Calu3 (cell line): Measurements from ENCODE around the gene ARPC1B. TPM values are rescaled to one million over a fixed set of nuclear protein-coding genes. Genes with fewer than 3 reads are reported as not detected.
"Not testable (repeated sequence)": the region's sequence is repeated elsewhere in the genome, so short reads cannot be mapped to it uniquely, and the experiment has no call there.

Experiments used
- BruUV-seq: library from RNA; stranded (reverse); fragments of 400-500 nt; replicated peaks from 2 replicates; lab custom pipeline; 2021; lab: Mats Ljungman, UMichigan
- CTCF ChIA-PET: fragments of 300-600 bp; sonication (Branson Sonifier 250); formaldehyde crosslinking; loops from one replicate; lab custom pipeline; 2022; ENCODE audit warnings: antibody characterized with exemption; lab: Charles Lee
- DNase-seq: peaks from one replicate; pipeline ENCODE4 v3.0.0; 2022
- H3K27ac Mint-ChIP-seq: one replicate; pipeline ENCODE4 v1.8.0; 2022; ENCODE audit warnings: mixed read lengths; ENCODE audit not compliant: unreplicated experiment
- H3K27me3 Mint-ChIP-seq: one replicate; pipeline ENCODE4 v1.8.0; 2022; ENCODE audit warnings: mixed read lengths; ENCODE audit not compliant: unreplicated experiment
- H3K36me3 Mint-ChIP-seq: one replicate; pipeline ENCODE4 v1.8.0; 2022; ENCODE audit warnings: mild to moderate bottlenecking, moderate library complexity, mixed read lengths; ENCODE audit not compliant: insufficient read depth, unreplicated experiment
- H3K4me1 Mint-ChIP-seq: one replicate; pipeline ENCODE4 v1.8.0; 2022; ENCODE audit warnings: mild to moderate bottlenecking, low read depth, mixed read lengths; ENCODE audit not compliant: unreplicated experiment
- H3K4me3 Mint-ChIP-seq: one replicate; pipeline ENCODE4 v1.8.0; 2022; ENCODE audit warnings: mild to moderate bottlenecking, low read depth, moderate library complexity, mixed read lengths; ENCODE audit not compliant: unreplicated experiment
- H3K9me3 Mint-ChIP-seq: one replicate; pipeline ENCODE4 v1.8.0; 2022; ENCODE audit warnings: low read depth, mixed read lengths; ENCODE audit not compliant: unreplicated experiment
- intact Hi-C: fragments of 100-400 bp; cut with micrococcal nuclease; formaldehyde crosslinking; loops from one replicate; pipeline ENCODE4 v1.10.0; 2022; ENCODE audit not compliant: unreplicated experiment
- total RNA-seq: library from RNA; stranded (reverse); gene quantifications from 2 replicates; pipeline ENCODE4 v1.2.3, GENCODE V29; 2022
- TF ChIP-seq, protein P1 (sequence below): fragments of 200-600 bp; IDR thresholded peaks from one replicate; pipeline ENCODE4 v1.8.0; 2022; ENCODE audit warnings: antibody characterized with exemption; ENCODE audit not compliant: unreplicated experiment

ARPC1B gene
- total RNA-seq, 1 experiment from 2014 or later = 107 TPM

DNA sequence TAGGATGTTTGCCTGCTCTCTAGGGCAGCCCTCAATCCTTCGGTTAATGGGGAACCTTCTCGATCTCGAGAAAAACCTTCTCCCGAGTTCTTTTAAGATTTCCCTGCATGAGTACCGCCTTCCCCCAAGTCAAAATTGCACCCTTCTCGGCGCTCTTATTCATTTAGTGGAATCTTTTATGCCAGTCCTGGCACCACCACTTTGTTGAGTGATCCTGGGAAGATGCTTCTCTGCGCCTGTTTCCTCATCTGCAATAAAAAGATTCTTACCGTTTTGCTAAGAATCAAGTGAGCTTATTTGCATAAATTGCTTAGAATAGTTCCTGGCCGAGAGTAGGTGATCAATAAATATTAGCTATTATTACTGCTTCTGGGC is 48.1 kb upstream of the ARPC1B start:
- Mint-ChIP-seq H3K4me1 (peaks cover 17% of the 10 kb centered on the region), H3K36me3 (peaks cover 39% of the 10 kb centered on the region), H3K27ac (peak overlapping the region; percentile 71), H3K27me3 (no peaks in the 10 kb centered on the region), H3K4me3 (peak overlapping the region; percentile 73), H3K9me3 (no peaks in the 10 kb centered on the region)
- intact Hi-C loops = no loop called here
- TF ChIP-seq, protein P1, sequence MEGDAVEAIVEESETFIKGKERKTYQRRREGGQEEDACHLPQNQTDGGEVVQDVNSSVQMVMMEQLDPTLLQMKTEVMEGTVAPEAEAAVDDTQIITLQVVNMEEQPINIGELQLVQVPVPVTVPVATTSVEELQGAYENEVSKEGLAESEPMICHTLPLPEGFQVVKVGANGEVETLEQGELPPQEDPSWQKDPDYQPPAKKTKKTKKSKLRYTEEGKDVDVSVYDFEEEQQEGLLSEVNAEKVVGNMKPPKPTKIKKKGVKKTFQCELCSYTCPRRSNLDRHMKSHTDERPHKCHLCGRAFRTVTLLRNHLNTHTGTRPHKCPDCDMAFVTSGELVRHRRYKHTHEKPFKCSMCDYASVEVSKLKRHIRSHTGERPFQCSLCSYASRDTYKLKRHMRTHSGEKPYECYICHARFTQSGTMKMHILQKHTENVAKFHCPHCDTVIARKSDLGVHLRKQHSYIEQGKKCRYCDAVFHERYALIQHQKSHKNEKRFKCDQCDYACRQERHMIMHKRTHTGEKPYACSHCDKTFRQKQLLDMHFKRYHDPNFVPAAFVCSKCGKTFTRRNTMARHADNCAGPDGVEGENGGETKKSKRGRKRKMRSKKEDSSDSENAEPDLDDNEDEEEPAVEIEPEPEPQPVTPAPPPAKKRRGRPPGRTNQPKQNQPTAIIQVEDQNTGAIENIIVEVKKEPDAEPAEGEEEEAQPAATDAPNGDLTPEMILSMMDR = no peak
- no TSS peak for BruUV-seq
- CTCF ChIA-PET = interaction anchor here (0.5 to 0.7 kb wide), 2 partner anchors 86 to 189 kb away, joined by 3 read pairs; no protein-coding TSS in a partner anchor
- no peak for DNase-seq

DNA sequence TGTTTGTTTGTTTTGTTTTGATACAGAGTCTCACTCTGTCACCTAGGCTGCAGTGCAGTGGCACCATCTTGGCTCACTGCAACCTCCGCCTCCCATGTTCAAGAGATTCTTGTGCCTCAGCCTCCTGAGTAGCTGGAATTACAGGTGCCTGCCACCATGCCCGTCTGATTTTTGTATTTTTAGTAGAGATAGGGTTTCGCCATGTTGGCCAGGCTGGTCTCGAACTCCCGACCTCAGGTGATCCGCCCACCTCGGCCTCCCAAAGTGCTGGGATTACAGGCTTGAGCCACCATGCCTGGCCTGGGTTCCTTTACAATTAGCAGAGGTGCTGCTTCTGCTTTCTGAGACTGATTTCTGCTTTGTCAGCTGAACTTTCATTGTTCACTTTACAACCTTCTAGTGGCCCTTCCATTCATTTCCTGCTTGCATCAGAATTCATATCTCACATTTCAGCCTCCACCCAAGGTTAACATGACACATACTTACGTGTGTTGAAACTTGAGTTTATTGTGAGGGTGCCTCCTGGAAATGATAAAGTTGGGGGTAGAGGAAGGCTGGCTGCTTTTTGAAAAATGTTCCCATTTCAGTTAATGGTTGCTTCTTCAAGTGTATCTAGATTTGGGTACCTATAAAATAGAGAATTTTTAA is 44.1 kb upstream of the ARPC1B start:
- H3K27me3 Mint-ChIP-seq, H3K4me1 Mint-ChIP-seq, H3K9me3 Mint-ChIP-seq, intact Hi-C loops: not testable (repeated sequence)
- H3K36me3 Mint-ChIP-seq = peaks cover 53% of the 10 kb centered on the region
- H3K4me3 Mint-ChIP-seq = peak overlapping the region; percentile 58
- CTCF ChIA-PET = interaction anchor here (0.8 kb wide), 1 partner anchor 20 kb away, joined by 3 read pairs; no protein-coding TSS in a partner anchor
- DNase-seq = peak; percentile 45
- peak overlapping the region; percentile 92 for H3K27ac Mint-ChIP-seq
- BruUV-seq = TSS peak; percentile 95

DNA sequence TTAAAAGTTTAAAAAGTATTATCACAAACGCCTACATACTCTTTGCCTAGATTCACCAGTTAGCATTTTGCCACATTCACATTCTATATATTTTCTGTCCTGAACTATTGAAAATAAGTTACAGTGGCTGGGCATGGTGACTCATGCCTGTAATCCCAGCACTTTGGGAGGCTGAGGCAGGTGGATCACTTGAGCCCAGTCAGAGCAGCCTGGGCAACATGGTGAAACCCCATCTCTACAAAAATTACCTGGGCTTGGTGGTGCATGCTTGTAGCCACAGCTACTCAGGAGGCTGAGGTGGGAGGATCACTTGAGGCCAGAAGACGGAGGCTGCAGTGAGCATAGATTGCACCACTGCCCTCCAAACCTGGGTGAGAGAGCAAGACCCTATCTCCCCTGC is 43.5 kb upstream of the ARPC1B start:
- Mint-ChIP-seq H3K4me3 (no peak overlapping the region), H3K9me3 (no peaks in the 10 kb centered on the region), H3K36me3 (peaks cover 50% of the 10 kb centered on the region), H3K27ac (peak overlapping the region; percentile 92), H3K4me1 (peaks cover 7% of the 10 kb centered on the region), H3K27me3 (no peaks in the 10 kb centered on the region)
- BruUV-seq = no TSS peak
- DNase-seq = no peak
- CTCF ChIA-PET = interaction anchor here (0.8 kb wide), 1 partner anchor 21 kb away, joined by 3 read pairs; no protein-coding TSS in a partner anchor
- intact Hi-C loops = no loop called here
- TF ChIP-seq, protein P1 = no peak

DNA sequence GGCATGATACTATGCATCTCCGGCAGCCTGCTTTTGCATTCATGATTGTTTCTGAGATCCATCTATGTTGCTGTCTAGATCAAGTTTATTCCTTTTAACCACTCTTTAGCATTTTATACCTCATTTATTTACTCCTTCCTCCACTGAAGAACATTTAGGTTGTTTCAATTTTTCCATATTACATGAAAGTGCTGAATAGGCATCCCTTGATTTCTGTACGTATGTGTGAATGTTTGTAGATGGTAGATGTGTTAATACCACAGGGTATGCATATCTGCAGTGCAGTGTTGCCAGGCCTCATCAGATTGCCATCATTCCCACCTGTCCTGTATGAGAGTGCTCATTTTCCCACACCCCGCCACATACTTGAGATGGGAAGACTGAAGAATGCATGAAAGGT is 34.9 kb upstream of the ARPC1B start:
- intact Hi-C loops = no loop called here
- H3K36me3 Mint-ChIP-seq = peaks cover 61% of the 10 kb centered on the region
- TF ChIP-seq, protein P1 = no peak
- H3K4me1 Mint-ChIP-seq = no peaks in the 10 kb centered on the region
- H3K9me3 Mint-ChIP-seq = no peaks in the 10 kb centered on the region
- H3K27ac Mint-ChIP-seq = no peak overlapping the region
- no peaks in the 10 kb centered on the region for H3K27me3 Mint-ChIP-seq
- BruUV-seq = no TSS peak
- CTCF ChIA-PET = interaction anchor here (0.6 kb wide), 1 partner anchor 107 kb away, joined by 5 read pairs; no protein-coding TSS in a partner anchor
- H3K4me3 Mint-ChIP-seq = no peak overlapping the region
- DNase-seq = no peak

DNA sequence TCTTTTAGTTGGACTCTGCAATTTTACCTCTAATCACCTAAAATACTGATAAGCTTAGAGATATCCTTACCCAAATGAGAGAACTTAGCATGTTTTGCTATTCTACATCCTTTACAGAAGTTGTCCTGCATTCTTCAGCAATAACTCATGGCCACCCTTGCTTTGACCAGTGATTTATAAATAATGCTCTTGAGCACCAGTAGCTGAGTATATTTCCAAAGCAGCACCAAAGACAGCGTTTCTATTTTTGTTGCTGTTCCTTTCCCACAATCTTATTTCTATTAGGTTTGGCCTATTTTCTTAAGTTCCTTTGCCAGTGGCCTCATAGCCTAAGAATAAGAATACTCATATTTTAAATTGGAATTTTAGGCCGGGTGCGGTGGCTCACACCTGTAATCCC is 33.9 kb upstream of the ARPC1B start:
- H3K36me3 Mint-ChIP-seq = peaks cover 57% of the 10 kb centered on the region
- no TSS peak for BruUV-seq
- CTCF ChIA-PET = no interaction called here
- intact Hi-C loops = no loop called here
- H3K4me1 Mint-ChIP-seq = no peaks in the 10 kb centered on the region
- DNase-seq = no peak
- H3K4me3 Mint-ChIP-seq = no peak overlapping the region
- H3K27ac Mint-ChIP-seq = no peak overlapping the region
- no peaks in the 10 kb centered on the region for H3K9me3 Mint-ChIP-seq
- no peaks in the 10 kb centered on the region for H3K27me3 Mint-ChIP-seq
- TF ChIP-seq, protein P1 = no peak
